Stimulated activated CD8-positive, alpha-beta memory T cell treated with anti-CD3 and anti-CD28 coated beads, Interleukin-4, amount 100 ng/mL, for 24 hours (primary cell): Measurements from ENCODE around the gene H2AZ1.

Source experiments
- DNase-seq: peaks from one replicate; pipeline ENCODE4 v3.0.0-alpha.2; 2020; ENCODE audit warnings: low read depth

The H2AZ1 gene

DNA sequence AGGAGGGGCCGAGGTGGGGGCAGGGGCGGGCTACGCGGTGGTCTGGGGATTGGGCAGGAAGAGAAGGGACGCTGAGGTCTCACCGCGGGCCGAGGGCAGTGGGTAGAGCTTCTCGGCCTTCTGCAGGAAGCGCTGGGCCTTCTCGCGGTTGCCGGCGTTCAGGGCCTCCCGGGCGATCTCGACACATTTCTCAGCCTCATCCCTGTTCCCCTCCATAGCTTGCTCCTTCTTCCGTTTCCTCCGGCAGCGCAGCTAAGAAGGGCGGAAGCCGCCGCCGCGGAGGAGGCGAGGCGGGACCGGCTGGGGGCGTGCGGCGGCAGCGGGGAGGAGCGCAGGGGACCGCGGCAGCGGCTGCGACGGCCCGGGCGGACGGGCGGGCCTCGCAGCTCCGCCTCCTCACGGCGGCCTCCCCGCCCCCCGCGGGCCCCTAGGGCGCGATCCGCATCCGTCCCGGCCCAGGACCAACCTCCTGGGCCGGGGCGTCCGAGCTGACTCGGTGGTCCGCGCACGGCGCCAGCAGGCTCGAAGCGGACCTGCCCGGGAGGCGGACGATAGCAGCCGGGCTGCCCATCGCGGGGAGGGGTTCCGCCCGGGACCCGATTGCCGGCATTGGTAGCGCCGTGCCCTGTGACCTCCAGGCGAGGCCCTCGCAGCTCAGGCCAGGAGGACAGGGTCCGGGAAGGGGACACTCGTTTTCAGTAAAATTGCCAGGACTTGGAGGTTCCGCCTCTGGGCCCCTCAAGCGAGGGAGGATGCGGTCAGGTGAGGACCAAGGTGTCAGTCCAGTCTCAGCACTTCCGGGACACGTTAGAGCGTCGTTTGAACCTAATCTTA lies 3.5 kb downstream of the H2AZ1 start, which contains the start of gene DNAJB14:
TSS of gene DNAJB14 (minus strand) at position 263 of the 834 bp plus-strand sequence. CDS start at position 216, 47 bp downstream.
- peak; percentile 75 for DNase-seq

DNA sequence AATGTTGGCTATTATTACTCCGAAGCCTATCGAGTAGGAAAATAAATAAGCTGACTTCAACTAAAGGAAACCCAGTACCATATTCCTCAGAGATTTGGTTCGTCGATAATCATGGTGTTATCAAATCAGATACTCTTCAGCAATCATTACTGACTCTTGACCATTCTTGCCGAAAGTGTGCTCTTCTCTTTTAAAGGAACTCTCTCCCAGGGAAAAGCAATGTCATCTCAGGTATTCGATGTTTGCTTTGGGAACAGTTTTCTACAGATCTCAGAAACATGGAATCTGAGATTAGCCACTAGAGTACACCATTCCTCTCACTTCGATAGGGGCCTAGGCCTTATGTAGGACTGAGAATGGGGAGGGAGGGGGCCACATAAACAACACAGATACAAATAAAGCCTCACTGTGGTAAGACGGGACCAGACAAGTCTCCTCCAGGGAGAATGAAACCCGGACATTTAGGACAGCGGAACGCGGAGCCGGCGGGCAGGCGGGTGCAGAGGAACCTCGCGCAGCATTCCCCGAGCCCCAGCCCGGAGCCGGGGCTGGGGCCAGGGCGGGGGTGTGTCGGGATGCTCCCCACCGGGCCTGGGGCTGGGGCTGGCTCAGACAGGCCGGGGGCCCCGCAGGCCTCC lies 4.2 kb downstream of the H2AZ1 start:
- DNase-seq = no peak

DNA sequence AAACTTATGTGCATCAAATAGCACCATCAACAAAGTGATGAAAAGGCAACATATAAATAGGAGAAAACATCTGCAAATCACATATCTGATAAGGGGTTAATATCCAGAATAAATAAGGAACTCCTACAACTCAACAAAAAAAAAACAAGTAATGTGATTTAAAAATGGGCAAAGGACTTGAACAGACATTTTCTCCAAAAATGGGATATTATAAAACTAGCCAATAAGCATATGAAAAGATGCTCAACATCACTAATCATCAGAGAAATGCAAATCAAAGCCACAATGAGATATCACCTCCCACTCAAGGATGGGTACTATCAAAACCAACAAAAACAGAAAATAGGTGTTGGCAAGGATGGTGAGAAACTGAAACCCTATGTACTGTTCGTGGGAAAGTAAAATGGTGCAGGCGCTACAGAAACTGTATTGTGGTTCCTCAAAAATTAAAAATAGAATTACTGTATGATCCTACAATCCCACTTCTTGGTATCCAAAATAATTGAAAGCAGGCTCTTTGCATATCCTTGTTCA lies 6.1 kb downstream of the H2AZ1 start:
- no peak for DNase-seq

DNA sequence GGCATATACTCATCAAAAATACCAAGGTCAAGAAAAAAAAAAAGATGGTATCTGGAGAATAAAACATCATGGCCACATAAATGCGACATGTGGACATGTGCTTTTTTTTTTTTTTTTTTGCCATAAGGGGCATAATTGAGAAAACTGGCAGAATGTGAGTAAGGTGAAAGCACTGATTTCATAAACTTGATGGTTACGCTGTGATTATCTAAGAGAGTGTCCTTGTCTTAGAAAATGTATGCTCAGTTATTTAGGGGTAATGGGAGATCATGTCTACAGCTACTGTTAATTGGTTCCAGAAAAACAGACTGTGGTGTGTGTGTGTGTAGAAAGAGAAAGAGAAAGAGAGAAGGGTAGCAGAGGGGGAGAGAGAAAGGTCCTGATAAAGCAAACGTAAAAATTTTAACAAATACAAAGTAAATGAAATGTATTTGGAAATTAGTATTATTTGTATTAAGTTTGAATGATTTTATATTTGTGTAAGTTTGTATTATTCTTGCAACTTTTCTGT lies 11.8 kb downstream of the H2AZ1 start:
- DNase-seq = no peak

DNA sequence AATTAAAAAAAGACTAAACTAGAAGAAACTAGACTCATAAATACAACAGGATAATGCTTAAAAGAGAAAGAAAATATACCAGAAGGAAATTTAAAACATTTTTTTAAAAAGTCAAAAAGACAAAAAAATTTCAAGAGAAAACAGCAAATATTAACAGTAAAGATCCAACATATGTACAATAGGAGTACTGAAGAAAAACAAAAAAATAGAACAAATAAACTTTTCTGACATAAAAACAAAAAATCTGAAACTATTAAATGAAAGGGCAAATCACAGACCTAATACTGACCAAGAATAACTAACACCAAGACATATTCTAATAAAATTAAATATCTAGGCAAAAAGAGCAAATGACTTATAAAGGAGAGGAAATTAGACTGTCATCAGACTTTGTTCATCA lies 15.2 kb downstream of the H2AZ1 start:
- DNase-seq = no peak

DNA sequence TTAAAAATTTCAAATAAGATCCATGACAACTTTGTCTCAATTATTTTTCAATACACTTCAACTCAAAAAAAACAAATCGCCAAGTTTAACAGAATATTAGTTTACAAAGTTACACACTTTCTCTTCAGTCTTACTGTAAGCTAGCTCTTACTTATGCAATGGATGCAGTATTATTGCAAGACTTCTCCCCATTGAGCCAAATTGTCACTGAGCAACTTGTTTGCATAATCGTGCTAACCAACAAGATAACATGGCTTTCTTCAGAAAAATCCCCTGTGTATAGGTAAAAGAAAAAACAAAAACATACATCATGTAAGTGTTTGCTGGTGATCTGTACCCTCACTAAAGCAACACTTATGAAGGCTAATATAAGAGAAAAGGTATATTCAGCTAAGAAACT lies 22.5 kb downstream of the H2AZ1 start:
- DNase-seq = no peak

DNA sequence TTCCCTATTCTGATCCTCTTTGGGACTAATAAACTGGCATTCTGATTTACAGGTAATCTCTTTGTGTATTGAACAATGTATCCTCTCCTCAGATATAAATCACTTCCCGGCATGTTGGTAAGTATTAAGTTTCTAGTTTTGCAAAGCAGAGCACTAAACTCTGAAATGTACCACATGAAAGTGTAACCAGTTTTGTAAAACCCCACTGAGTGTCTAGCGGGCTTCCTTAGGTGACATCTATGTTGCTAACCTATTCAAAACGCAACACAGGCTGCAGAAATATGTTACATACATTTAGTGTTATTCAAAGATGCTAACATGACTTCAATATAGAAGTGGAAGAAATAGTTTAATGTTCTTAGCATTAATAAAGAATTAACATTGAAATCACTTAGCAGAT lies 28.9 kb downstream of the H2AZ1 start:
- no peak for DNase-seq

DNA sequence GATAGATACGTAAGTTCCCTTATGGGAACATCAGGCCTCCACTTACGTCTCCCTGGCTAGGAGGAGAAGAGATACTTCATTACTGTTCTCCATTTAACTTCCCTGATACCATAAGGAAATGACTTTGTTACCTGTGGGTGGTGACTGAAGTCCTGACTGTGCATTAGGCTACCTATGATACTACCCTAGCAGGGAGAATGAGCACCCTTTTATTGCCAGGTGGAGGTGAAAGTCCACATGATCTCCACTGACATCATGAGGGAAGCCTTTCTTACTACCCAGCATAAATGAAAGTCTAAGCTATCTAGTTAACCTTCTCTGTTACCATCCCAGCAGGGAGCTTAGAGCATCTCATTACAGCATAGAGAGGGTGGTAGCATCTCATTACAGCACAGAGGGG lies 31.4 kb downstream of the H2AZ1 start:
- no peak for DNase-seq

DNA sequence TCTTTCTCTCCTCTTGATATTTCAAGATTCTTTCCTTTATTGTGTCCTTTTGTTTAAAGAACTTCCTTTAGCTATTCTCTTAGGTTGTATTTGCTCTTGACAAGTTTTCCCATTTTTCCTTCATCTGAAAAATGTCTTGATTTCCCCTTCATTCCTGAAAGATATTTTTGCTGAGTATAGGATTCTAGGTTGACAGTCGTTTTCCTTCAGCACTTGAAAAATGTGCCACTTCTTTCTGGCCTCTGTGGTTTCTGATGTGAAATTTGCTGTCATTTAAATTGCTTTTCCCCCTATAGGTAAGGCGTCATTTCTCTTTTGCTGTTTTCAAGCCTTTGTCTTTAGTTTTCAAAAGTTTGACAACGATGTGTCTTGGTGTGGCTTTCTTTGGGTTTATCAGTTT lies 32.5 kb downstream of the H2AZ1 start:
- no peak for DNase-seq

DNA sequence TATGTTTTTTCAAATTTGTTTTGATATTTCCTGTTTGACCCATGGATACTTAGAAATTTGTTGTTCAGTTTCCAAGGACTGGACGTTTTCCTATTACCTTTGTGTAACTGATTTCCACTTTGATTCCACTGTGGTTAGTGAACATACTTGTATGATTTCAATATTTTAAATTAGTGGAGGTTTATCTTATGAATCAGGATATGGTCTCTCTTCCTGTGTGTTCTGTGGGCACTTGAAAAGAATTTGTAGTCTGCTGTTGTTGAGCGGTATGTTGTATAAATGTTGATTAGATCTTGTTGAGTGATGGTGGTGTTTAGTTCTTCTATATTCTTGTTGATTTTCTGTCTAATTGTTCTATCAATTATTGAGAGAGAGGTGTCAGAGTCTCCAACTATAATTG lies 34.6 kb downstream of the H2AZ1 start:
- no peak for DNase-seq
